GM21447 (cell line): ENCODE results near the gene CCDC152.
"Not testable (repeated sequence)": the region's sequence is repeated elsewhere in the genome, so short reads cannot be mapped to it uniquely, and the experiment has no call there.

ENCODE experiments used
- ATAC-seq: cut with Tn5 transposase; IDR thresholded peaks from one replicate; pipeline ENCODE4 v1.9.1; 2021; ENCODE audit not compliant: unreplicated experiment

CCDC152 gene

GRCh38 chr5:42811591-42812446 lies 55.2 kb downstream of the CCDC152 start, which contains the start of gene SELENOP:
Gene SELENOP (minus strand): TSS chr5:42811892. CDS start chr5:42808353, 3,539 bp downstream.
- no peak for ATAC-seq

GRCh38 chr5:42812620-42813019 lies 56.0 kb downstream of the CCDC152 start:
- no peak for ATAC-seq

DNA sequence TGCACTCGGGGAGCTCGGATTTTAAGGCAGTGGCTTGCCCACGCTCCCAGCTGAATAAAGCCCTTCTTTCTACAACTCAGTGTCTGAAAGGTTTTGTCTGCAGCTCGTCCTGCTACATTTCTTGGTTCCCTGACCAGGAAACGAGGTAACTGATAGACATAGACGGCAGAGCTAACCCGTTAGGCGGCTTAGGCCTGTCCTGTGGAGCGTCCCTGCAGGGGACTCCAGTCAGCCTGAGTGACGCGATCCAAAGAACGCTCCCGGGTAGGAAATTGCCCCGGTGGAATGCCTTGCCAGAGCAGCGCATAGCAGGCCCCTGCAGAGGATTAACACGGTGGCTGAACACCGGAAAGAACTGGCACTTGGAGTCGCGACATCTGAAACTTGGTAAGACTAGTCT lies 56.9 kb downstream of the CCDC152 start:
- no peak for ATAC-seq

GRCh38 chr5:42816546-42816945 lies 59.9 kb downstream of the CCDC152 start:
- not testable (repeated sequence) for ATAC-seq

DNA sequence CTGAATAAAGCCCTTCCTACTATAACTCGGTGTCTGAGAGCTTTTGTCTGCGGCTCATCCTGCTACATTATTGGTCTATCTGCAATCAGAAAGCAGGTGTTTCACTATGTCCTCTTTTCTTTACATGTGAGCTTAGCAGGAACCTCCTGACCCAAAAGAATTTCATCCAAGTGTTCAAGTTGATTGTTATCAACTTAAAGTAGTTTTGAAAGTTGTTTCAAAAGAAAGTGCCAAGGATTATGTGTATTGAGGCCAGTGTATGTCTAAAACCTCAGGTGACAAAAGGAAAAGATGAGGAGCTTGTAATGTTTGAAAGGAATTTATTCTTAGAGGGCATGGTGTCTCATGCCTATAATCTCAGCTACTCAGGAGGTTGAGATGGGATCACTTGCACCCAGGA lies 63.1 kb downstream of the CCDC152 start:
- no peak for ATAC-seq

GRCh38 chr5:42822548-42822947 lies 65.9 kb downstream of the CCDC152 start:
- no peak for ATAC-seq

- ATAC-seq = no peak
Observed at GRCh38 chr5:42824347-42824976, 67.8 kb downstream of the CCDC152 start.

DNA sequence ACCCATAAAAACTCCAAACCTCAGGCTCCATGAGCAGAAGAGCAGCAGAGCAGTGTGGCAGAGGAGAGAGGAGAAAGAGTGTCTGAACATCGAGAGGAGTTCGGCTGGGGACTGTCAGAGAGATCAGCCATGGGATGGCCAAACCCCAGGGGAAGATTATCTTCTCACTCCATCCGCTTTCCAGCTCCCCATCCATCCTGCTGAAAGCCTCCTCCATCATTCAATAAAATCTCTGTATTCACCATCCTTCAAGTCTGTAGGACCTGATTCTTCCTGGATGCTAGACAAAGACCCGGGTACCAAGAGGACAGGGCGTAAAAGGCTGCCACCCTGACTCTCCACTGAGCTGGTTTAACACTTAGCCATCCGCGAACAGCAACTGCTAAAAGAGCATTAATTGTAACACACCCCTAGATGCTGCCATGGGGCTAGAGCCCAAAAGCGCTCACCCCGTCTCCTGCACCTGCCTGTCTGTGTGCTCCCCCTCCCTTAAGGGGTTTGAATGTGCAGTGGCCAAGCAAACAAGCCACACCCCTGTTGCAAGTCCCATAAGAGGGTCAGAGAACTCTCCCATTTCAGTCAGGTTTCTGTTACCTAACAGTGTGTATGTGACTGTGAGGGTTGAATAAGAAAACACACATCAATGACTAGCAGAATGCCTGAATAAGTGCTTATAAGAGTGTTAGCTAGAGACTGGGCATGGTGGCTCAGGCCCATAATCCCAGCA lies 69.0 kb downstream of the CCDC152 start:
- no peak for ATAC-seq

DNA sequence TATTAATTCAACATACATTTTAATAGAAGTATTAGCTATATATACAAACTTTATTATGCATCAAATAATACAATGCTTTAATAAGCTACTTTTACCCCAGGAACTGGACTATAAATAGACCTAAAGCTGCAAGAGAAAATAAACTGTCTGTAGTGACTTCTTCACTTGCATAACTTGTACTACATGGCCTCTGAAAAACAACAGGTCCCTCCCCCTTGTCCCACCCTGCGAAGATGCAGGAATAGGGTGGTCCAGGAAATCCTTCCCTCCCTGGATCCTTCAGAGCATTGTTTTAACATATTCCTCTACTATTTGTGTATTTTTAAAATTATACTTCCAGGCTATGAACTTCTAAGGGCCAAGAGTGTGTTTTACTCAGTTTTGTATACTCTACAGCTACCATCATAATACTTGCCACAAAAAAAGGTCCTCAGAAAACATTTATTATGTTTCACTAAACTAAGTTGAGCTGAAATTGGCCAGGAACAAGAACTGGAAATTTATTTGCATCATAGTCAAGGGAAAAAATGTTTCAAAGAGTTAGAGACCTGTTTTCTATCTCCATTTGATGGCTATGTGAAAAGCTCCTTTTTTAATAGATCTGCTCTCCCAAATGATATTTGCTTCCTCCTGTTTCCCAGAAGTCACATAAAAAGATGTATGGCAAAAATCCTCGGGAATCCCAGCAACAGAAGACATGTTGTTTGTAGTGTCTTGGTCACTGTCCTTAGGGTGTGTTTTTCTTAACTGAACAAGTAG lies 70.3 kb downstream of the CCDC152 start:
- no peak for ATAC-seq

GRCh38 chr5:42828671-42829070 lies 72.1 kb downstream of the CCDC152 start:
- no peak for ATAC-seq

DNA sequence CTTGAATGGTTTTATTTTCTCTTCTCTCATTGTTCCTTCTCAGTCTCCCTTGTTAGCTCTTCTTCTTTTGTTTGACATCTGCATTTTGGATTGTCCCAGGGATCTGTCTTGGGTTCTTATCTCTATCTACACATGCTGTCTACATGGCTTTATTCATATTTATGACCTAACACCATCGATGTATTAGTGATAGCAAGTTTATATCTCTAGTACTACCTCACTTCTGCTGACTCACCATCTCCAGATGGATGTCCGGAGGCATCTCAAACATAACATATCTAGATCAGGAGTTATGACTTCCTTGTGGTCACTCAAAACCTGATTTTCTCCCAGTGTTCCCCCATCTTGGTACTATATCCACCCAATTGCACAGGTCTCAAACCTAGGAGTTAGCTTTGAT lies 74.3 kb downstream of the CCDC152 start:
- ATAC-seq = no peak

DNA sequence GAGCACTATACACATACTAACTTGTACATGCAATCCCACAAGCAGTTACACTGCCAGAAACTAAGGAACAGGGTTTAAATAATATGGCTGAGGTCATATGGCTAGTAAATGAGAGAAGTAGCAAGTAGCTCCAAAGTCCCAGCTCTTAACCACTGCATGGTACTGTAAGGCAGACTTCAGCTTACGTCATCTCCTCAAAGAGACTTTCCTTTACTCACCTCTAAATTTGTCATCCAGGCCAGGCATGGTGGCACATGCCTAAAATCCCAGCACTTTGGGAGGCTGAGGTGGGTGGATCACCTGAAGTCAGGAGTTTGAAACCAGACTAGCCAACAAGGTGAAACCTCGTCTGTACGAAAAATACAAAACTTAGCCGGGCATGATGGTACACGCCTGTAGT lies 75.4 kb downstream of the CCDC152 start:
- no peak for ATAC-seq

DNA sequence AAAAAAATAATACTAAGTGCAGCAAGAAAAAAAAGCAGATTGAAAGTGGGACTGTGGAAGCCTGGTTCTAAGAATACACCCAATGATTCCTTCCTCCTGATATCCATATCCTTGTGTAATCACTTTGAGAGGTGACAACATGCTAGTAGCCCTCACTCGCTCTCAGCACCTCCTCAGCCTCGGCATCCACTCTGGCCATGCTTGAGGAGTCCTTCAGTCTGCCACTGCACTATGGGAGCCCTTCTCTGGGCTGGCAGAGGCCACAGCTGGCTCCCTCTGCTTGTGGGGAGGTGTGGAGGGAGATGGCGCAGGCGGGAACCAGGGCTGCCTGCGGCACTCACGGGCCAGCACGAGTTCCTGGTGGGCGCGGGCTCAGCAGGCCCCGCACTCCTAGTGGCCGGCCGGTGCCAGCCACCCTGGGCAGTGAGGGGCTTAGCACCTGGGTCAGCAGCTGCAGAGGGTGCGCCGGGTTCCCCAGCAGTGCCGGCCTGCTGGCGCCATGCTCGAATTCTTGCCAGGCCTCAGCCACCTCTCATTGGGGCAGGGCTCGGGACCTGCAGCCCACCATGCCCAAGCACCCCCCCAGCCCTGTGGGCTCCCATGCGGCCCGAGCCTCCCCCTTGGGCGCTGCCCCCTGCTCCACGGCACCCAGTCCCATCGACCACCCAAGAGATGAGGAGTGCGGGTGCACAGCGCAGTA lies 79.6 kb downstream of the CCDC152 start:
- no peak for ATAC-seq

- no peak for ATAC-seq
Observed at GRCh38 chr5:42837601-42838000, 81.0 kb downstream of the CCDC152 start.

GRCh38 chr5:42839196-42839595 lies 82.6 kb downstream of the CCDC152 start:
- ATAC-seq = no peak

DNA sequence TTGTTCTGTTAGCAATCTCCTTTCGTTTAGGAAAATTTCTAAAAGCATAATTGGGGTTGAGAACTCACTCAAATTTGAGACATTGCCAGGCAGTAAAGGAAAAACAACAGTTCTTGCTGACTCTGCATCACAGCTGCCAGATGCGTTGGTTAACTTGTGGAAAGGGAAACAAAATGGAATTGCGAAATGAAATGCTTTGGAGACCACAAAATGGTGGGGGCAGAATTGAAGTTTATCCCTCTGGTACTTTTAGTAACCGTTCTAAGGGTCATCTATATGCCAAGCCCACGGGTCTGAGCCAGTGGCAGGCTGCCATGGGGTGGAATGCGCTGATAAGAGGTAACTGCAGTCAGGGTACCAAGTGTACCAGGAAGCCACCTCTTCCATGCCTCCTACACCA lies 83.7 kb downstream of the CCDC152 start:
- no peak for ATAC-seq

DNA sequence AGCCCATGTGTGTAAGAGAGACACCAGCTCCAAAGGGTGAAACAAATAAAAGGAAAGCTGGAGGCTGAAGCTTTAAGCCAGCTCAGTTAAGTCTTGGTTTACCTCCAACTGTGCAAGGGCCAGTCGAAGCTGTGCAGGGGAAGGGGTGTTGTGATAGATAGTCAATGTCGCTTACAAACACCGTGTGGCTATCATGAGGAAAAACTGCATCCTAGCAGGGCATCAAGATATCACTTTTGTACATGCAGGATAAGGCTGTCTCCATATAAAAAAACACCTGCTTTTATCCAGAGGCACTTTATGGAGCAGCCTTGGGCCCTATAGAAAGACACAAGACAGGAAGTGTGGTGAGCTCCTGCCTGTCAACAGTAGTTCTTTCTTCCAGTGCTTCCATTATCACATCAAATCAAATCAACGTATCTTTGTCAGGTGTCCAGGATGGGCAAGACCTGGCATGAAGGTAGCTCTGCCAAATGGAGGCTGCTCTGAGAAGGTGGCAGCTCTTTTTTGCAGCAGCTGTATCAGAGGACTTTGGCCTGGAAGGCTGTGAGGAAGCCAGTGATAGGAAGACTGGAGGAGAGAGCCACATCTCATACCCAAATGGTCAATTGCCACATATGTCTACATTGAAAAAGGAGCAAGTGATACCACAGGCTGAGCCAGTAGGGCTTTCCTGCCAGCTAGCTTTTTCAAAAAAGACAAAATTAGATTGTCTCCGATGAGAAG lies 84.4 kb downstream of the CCDC152 start:
- ATAC-seq = no peak

DNA sequence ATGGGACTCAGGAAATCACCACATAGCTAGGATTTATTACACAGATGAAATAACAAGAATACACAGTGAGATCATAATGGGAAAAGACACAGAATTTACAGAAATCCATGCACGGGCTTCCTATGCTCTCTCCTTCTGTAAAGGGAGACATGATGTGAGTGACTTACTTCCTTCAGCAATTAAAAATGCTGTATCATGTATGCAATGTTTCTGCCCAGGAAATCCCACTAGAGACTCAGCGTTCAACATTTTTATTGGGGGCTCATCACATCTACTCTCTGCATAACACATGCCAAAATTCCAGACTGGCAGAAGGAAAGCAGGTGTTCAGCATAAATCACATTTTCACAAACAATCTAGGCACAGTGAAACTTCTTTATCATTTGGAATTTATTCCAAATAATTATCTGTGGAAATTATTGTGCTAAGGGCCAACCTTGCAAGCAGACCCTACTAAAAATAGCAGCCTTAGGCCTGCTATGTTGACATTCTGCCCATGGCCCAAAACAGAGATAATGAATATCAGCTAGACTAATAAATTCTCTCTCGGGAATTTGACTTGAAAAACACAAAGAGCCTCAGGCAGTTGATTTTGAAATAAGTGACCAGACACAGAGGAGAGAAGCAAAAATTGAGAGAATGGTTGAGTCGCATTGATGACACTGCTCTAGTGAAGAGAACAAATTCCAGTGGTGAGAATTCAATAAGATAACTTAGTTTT lies 86.5 kb downstream of the CCDC152 start:
- no peak for ATAC-seq

- ATAC-seq = no peak
Observed at GRCh38 chr5:42843675-42844292, 87.2 kb downstream of the CCDC152 start.
